Caco-2 (cell line): ENCODE measurements around the gene DNAJC1. TPM values are rescaled to one million over a fixed set of nuclear protein-coding genes. Genes with fewer than 3 reads are reported as not detected.

Experiments used
- BruUV-seq: library from RNA; stranded (reverse); fragments of 400-500 nt; replicated peaks from 2 replicates; lab custom pipeline; 2021; lab: Mats Ljungman, UMichigan
- CTCF ChIA-PET: fragments of 300-600 bp; sonication (Branson Sonifier 250); formaldehyde crosslinking; loops from one replicate; lab custom pipeline; 2022; ENCODE audit warnings: antibody characterized with exemption; lab: Charles Lee
- POLR2A ChIA-PET: fragments of 300-600 bp; sonication (Branson Sonifier 250); formaldehyde crosslinking; loops from one replicate; lab custom pipeline; 2022; ENCODE audit warnings: antibody characterized with exemption; lab: Charles Lee
- DNase-seq, 2 experiments: peaks; one replicate each; pipeline versions ENCODE4 v3.0.0 to v3.0.0-alpha.2; 2020 to 2022
- H3K27me3 ChIP-seq: replicated peaks from 2 replicates; pipeline ENCODE4 v1.6.0; 2011; ENCODE audit warnings: low read length; ENCODE audit not compliant: control insufficient read depth, insufficient read depth
- H3K36me3 ChIP-seq: 2 replicates; pipeline ENCODE4 v1.5.1; 2011; ENCODE audit warnings: low read length; ENCODE audit not compliant: control insufficient read depth, insufficient read depth
- H3K4me1 ChIP-seq: fragments of 250-450 bp; sonication (Bioruptor Pico); 2 replicates; pipeline ENCODE4 v1.5.1; 2020; ENCODE audit warnings: mild to moderate bottlenecking
- H3K4me3 ChIP-seq: 2 replicates; pipeline ENCODE4 v1.5.1; 2011; ENCODE audit warnings: low read depth, mild to moderate bottlenecking, control low read depth, low read length
- H3K9me3 ChIP-seq: fragments of 250-450 bp; sonication (Bioruptor Pico); 2 replicates; pipeline ENCODE4 v1.5.1; 2020; ENCODE audit warnings: mild to moderate bottlenecking, moderate library complexity
- H3K27ac Mint-ChIP-seq: one replicate; pipeline ENCODE4 v1.8.0; 2022; ENCODE audit warnings: mixed read lengths; ENCODE audit not compliant: unreplicated experiment
- H3K27me3 Mint-ChIP-seq: one replicate; pipeline ENCODE4 v1.8.0; 2022; ENCODE audit warnings: mixed read lengths; ENCODE audit not compliant: insufficient read depth, unreplicated experiment
- H3K36me3 Mint-ChIP-seq: one replicate; pipeline ENCODE4 v1.8.0; 2022; ENCODE audit warnings: mild to moderate bottlenecking, mixed read lengths; ENCODE audit not compliant: insufficient read depth, unreplicated experiment
- H3K4me1 Mint-ChIP-seq: one replicate; pipeline ENCODE4 v1.8.0; 2022; ENCODE audit warnings: low read depth, mixed read lengths; ENCODE audit not compliant: unreplicated experiment
- H3K4me3 Mint-ChIP-seq: one replicate; pipeline ENCODE4 v1.8.0; 2022; ENCODE audit warnings: mild to moderate bottlenecking, moderate library complexity, mixed read lengths; ENCODE audit not compliant: unreplicated experiment
- H3K9me3 Mint-ChIP-seq: one replicate; pipeline ENCODE4 v1.8.0; 2022; ENCODE audit warnings: mixed read lengths; ENCODE audit not compliant: unreplicated experiment
- intact Hi-C: fragments of 100-400 bp; cut with micrococcal nuclease; formaldehyde crosslinking; loops from one replicate; pipeline ENCODE4 v1.10.0; 2022; ENCODE audit not compliant: unreplicated experiment
- total RNA-seq: library from RNA; stranded (reverse); gene quantifications from 2 replicates; pipeline ENCODE4 v1.2.3, GENCODE V29; 2022
- TF ChIP-seq, protein P1 (sequence below), 2 experiments: fragments of 200-600 bp in 1 of 2; IDR thresholded peaks; 1 replicate in 1 of 2; 2 replicates in 1 of 2; pipeline versions ENCODE4 v1.5.1 to v1.8.0; 2011 to 2022; ENCODE audit warnings: antibody characterized with exemption in 1 of 2, control low read depth in 1 of 2, inconsistent platforms in 1 of 2, low read depth in 1 of 2, low read length in 1 of 2, mild to moderate bottlenecking in 1 of 2, moderate library complexity in 1 of 2; ENCODE audit not compliant: insufficient read depth in 1 of 2, severe bottlenecking in 1 of 2, unreplicated experiment in 1 of 2

DNAJC1 gene
- total RNA-seq, 1 experiment from 2014 or later: 50.7 TPM

DNA sequence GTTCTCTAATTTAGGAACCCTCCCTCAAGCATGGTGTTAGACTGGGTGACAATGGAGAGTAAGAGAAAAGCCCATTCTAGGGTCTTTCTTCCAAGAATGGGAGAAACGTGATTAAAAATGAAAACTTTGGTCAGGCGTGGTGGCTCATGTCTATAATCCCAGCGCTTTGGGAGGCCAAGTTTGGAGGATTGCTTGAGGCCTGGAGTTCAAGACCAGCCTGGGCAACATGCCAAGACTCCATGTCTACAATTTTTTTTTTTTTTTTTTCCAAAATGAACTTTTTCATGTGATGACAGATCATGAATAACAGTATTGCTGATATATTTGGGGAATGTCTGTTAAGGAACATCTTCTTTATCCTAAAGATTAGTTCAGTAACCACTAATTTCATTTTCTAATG is 274.9 kb downstream of the DNAJC1 start:
- no peaks in the 10 kb centered on the region for H3K9me3 Mint-ChIP-seq
- TF ChIP-seq, protein P1, sequence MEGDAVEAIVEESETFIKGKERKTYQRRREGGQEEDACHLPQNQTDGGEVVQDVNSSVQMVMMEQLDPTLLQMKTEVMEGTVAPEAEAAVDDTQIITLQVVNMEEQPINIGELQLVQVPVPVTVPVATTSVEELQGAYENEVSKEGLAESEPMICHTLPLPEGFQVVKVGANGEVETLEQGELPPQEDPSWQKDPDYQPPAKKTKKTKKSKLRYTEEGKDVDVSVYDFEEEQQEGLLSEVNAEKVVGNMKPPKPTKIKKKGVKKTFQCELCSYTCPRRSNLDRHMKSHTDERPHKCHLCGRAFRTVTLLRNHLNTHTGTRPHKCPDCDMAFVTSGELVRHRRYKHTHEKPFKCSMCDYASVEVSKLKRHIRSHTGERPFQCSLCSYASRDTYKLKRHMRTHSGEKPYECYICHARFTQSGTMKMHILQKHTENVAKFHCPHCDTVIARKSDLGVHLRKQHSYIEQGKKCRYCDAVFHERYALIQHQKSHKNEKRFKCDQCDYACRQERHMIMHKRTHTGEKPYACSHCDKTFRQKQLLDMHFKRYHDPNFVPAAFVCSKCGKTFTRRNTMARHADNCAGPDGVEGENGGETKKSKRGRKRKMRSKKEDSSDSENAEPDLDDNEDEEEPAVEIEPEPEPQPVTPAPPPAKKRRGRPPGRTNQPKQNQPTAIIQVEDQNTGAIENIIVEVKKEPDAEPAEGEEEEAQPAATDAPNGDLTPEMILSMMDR (IDR thresholded peaks at IDR 0.05; ENCODE audit: insufficient read depth in 1 of 2, low read depth in 1 of 2, low read length in 1 of 2, severe bottlenecking in 1 of 2, unreplicated experiment in 1 of 2): no peak
- H3K36me3 Mint-ChIP-seq: peaks cover 77% of the 10 kb centered on the region
- intact Hi-C loops: loop anchor here (1.0 to 10.0 kb wide), 2 partner anchors 201 to 364 kb away; no protein-coding TSS in a partner anchor
- BruUV-seq: no TSS peak
- no peaks in the 10 kb centered on the region for H3K9me3 ChIP-seq
- ChIA-PET CTCF (no interaction called here), POLR2A (interaction anchor here (1.4 kb wide), 1 partner anchor 232 kb away, joined by 3 read pairs; no protein-coding TSS in a partner anchor)
- H3K4me3 Mint-ChIP-seq: no peak overlapping the region
- no peak for DNase-seq
- H3K27ac Mint-ChIP-seq: no peak overlapping the region
- peaks cover 2% of the 10 kb centered on the region; the same call in 1 of the 2 replicates for H3K36me3 ChIP-seq
- H3K27me3 ChIP-seq: no peaks in the 10 kb centered on the region
- H3K27me3 Mint-ChIP-seq: no peaks in the 10 kb centered on the region
- H3K4me3 ChIP-seq: no peak overlapping the region
- peaks cover 30% of the 10 kb centered on the region for H3K4me1 Mint-ChIP-seq
- H3K4me1 ChIP-seq: peaks cover 36% of the 10 kb centered on the region

DNA sequence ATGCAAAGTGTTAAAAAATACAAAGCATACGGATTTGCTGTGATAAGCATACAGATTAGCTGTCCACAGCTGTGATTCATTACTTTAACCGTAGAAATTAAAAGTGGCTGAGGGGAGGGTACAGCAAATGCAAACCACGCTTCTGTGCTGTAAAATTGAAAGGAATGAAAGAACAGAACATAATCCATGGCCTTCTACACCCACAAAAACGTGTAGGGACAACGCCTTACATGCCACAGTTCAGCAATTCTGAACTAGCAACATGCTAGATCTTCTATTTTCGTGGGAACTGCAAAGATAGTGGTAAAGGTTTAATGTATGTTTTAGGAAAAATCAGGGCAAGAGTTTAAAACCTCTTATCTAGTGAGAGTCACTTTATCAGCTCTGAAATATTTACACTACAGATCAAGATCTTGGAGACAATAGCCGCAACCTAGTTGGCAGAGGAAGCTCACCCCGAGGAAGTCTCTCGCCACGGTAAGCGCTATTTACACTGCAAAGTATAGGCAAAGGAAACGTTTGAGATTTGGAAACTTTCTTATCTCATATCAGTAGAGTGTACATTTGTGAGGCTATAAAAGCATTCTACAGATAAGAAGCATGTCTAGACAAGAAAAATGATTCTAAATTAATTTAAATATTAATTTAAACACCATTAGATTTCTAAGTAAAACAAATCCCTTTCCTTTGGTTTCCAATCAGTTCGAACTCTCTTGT is 275.9 kb downstream of the DNAJC1 start:
- Mint-ChIP-seq H3K4me3 (peak overlapping the region; percentile 50), H3K27ac (peak overlapping the region; percentile 48), H3K27me3 (no peaks in the 10 kb centered on the region), H3K36me3 (peaks cover 74% of the 10 kb centered on the region), H3K4me1 (peaks cover 35% of the 10 kb centered on the region), H3K9me3 (no peaks in the 10 kb centered on the region)
- H3K27me3 ChIP-seq: no peaks in the 10 kb centered on the region
- H3K9me3 ChIP-seq: no peaks in the 10 kb centered on the region
- POLR2A ChIA-PET: interaction anchor here (1.4 kb wide), 1 partner anchor 231 kb away, joined by 3 read pairs; no protein-coding TSS in a partner anchor
- DNase-seq: peak; percentile 91 to 96
- H3K4me1 ChIP-seq: peaks cover 36% of the 10 kb centered on the region
- BruUV-seq: no TSS peak
- no peak overlapping the region for H3K4me3 ChIP-seq
- CTCF ChIA-PET: interaction anchor here (0.6 to 1.4 kb wide), 4 partner anchors 24 to 232 kb away, joined by 3 to 6 read pairs (median 3); no protein-coding TSS in a partner anchor
- TF ChIP-seq, protein P1 (IDR thresholded peaks at IDR 0.05; ENCODE audit: insufficient read depth in 1 of 2, low read depth in 1 of 2, low read length in 1 of 2, severe bottlenecking in 1 of 2, unreplicated experiment in 1 of 2): no peak
- H3K36me3 ChIP-seq: peaks cover 2% of the 10 kb centered on the region; the same call in 1 of the 2 replicates
- intact Hi-C loops: loop anchor here (1.0 to 10.0 kb wide), 3 partner anchors 24 to 363 kb away; no protein-coding TSS in a partner anchor

DNA sequence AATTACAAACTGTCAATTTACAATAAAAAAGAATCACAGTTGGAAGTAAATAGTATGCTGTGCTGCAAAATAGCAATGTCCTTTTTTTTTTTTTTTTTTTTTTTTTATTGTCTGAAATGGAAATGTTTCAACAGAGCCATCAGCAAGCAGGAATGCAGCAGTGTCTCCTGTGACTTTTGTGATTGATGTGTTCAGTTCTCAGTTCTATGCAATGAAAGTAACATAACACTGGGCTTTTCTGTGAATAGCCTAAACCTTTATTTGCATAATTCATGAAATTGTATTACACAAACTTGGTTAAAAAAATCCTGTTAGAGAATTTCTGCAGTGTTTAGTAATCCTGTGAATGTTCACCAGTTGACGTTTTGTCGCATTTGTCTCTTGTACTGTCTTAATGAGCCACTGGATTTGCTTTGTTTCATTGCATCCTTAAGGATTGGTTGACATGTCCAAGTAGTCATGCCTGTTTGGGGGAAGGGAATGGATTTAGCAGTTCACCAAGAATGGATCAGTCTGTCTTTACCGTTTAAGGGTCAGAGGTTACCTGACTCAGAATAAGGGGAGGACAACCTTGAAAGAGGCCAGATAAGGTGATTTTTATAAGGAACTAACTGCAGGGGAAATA is 276.8 kb downstream of the DNAJC1 start:
- intact Hi-C loops: loop anchor here (1.0 to 10.0 kb wide), 2 partner anchors 25 to 362 kb away; no protein-coding TSS in a partner anchor
- peak overlapping the region; percentile 50 for H3K4me3 Mint-ChIP-seq
- BruUV-seq: no TSS peak
- H3K9me3 Mint-ChIP-seq: no peaks in the 10 kb centered on the region
- Histone ChIP-seq H3K4me3 (no peak overlapping the region), H3K27me3 (no peaks in the 10 kb centered on the region), H3K9me3 (no peaks in the 10 kb centered on the region), H3K4me1 (peaks cover 36% of the 10 kb centered on the region), H3K36me3 (peaks cover 2% of the 10 kb centered on the region; the same call in 1 of the 2 replicates)
- peaks cover 66% of the 10 kb centered on the region for H3K36me3 Mint-ChIP-seq
- no peak for DNase-seq
- ChIA-PET POLR2A (no interaction called here), CTCF (interaction anchor here (1.4 kb wide), 1 partner anchor 231 kb away, joined by 6 read pairs; no protein-coding TSS in a partner anchor)
- H3K27me3 Mint-ChIP-seq: no peaks in the 10 kb centered on the region
- H3K4me1 Mint-ChIP-seq: peaks cover 35% of the 10 kb centered on the region
- TF ChIP-seq, protein P1 (IDR thresholded peaks at IDR 0.05; ENCODE audit: insufficient read depth in 1 of 2, low read depth in 1 of 2, low read length in 1 of 2, severe bottlenecking in 1 of 2, unreplicated experiment in 1 of 2): no peak
- H3K27ac Mint-ChIP-seq: peak overlapping the region; percentile 48
